DND-41 (cell line): ENCODE data around the gene TAPT1.
"Not testable (repeated sequence)": the region's sequence is repeated elsewhere in the genome, so short reads cannot be mapped to it uniquely, and the experiment has no call there.

Experiments
- ATAC-seq: fragments of 200-7000 bp; cut with Tn5 transposase; 3 replicates; pipeline ENCODE4 v1.9.1; 2021; ENCODE audit warnings: low read depth; ENCODE audit not compliant: insufficient read depth
- DNase-seq: peaks from one replicate; pipeline ENCODE4 v3.0.0-alpha.2; 2020
- H2AFZ ChIP-seq: 2 replicates; pipeline ENCODE4 v1.6.0; 2012; ENCODE audit warnings: low read depth, low read length
- H3K27ac ChIP-seq: 2 replicates; pipeline ENCODE4 v1.5.1; 2012; ENCODE audit warnings: low read length, inconsistent platforms
- H3K27me3 ChIP-seq: fragments of 200-600 bp; sonication (generic); 2 replicates; pipeline ENCODE4 v1.6.0; 2012; ENCODE audit warnings: low read length, mild to moderate bottlenecking, inconsistent platforms; ENCODE audit not compliant: insufficient read depth, poor library complexity
- H3K36me3 ChIP-seq: 2 replicates; pipeline ENCODE4 v1.5.1; 2012; ENCODE audit warnings: low read length, inconsistent platforms; ENCODE audit not compliant: insufficient read depth
- H3K4me1 ChIP-seq: 2 replicates; pipeline ENCODE4 v1.5.1; 2012; ENCODE audit warnings: mild to moderate bottlenecking, low read length; ENCODE audit not compliant: insufficient read depth
- H3K4me2 ChIP-seq: 2 replicates; pipeline ENCODE4 v1.6.0; 2012; ENCODE audit warnings: mild to moderate bottlenecking, moderate library complexity, low read length, inconsistent platforms; ENCODE audit not compliant: insufficient read depth
- H3K4me3 ChIP-seq, 2 experiments: fragments of 200-600 bp in 1 of 2; shearing (Covaris generic) in 1 of 2; 2 replicates each; pipeline ENCODE4 v1.5.1; 2012 to 2016; ENCODE audit warnings: inconsistent platforms in 2 of 2, low read length in 2 of 2, mild to moderate bottlenecking in 2 of 2, low read depth in 1 of 2, moderate library complexity in 1 of 2
- H3K79me2 ChIP-seq: 2 replicates; pipeline ENCODE4 v1.6.0; 2012; ENCODE audit warnings: low read length, inconsistent platforms; ENCODE audit not compliant: insufficient read depth
- H3K9ac ChIP-seq: 2 replicates; pipeline ENCODE4 v1.6.0; 2012; ENCODE audit warnings: low read depth, mild to moderate bottlenecking, inconsistent platforms, low read length, moderate library complexity
- H3K9me3 ChIP-seq: 2 replicates; pipeline ENCODE4 v1.5.1; 2012; ENCODE audit warnings: low read length, moderate library complexity, mild to moderate bottlenecking, inconsistent platforms; ENCODE audit not compliant: insufficient read depth, severe bottlenecking
- H4K20me1 ChIP-seq: 2 replicates; pipeline ENCODE4 v1.6.0; 2012; ENCODE audit warnings: low read length; ENCODE audit not compliant: insufficient read depth
- CTCF ChIP-seq: IDR thresholded peaks from 2 replicates; pipeline ENCODE4 v1.5.1; 2012; ENCODE audit warnings: borderline replicate concordance, low read length, moderate library complexity, mild to moderate bottlenecking; ENCODE audit not compliant: poor library complexity, severe bottlenecking; ENCODE audit errors: extremely low read depth
- EZH2 ChIP-seq: IDR thresholded peaks from 3 replicates; pipeline ENCODE4 v1.6.1; 2012; ENCODE audit warnings: borderline replicate concordance, low read depth, mild to moderate bottlenecking, moderate library complexity, low read length, inconsistent platforms; ENCODE audit not compliant: severe bottlenecking

The TAPT1 gene

GRCh38 chr4:16225863-16226815 is at the start of gene TAPT1:
Gene TAPT1, minus strand, starts transcription at chr4:16226471. Its CDS starts 14 bp downstream, at chr4:16226457.
- Histone ChIP-seq H3K27me3 (no peaks in the 10 kb centered on the region), H2AFZ (peak within 1 kb of the TSS; percentile 79), H3K27ac (peak within 1 kb of the TSS; percentile 84), H3K79me2 (peaks cover 58% of the 10 kb centered on the region), H3K4me1 (peaks cover 40% of the 10 kb centered on the region), H3K36me3 (peaks cover 5% of the 10 kb centered on the region; the same call in 1 of the 2 replicates), H4K20me1 (peaks cover 7% of the 10 kb centered on the region; the same call in 1 of the 2 replicates), H3K4me3 (peak within 1 kb of the TSS; percentile 77 to 79), H3K9me3 (no peaks in the 10 kb centered on the region), H3K9ac (peak within 1 kb of the TSS; percentile 90), H3K4me2 (peak within 1 kb of the TSS; percentile 94)
- ATAC-seq (peak; percentile 83), DNase-seq (peak; percentile 76)
- no peak for TF ChIP-seq EZH2
- no peak for TF ChIP-seq CTCF

- TF ChIP-seq EZH2 (no peak), CTCF (no peak)
- Histone ChIP-seq H4K20me1 (no peaks in the 10 kb centered on the region), H3K27ac (no peak overlapping the region), H3K4me2 (no peak overlapping the region), H3K4me1 (no peaks in the 10 kb centered on the region), H3K79me2 (no peaks in the 10 kb centered on the region), H3K4me3 (no peak overlapping the region), H3K9ac (no peak overlapping the region), H3K27me3 (no peaks in the 10 kb centered on the region), H3K9me3 (no peaks in the 10 kb centered on the region), H2AFZ (no peak overlapping the region), H3K36me3 (no peaks in the 10 kb centered on the region)
- DNase-seq (no peak), ATAC-seq (no peak)
These were observed 45.1 kb upstream of the TAPT1 start for GRCh38 chr4:16271411-16271810.

DNA sequence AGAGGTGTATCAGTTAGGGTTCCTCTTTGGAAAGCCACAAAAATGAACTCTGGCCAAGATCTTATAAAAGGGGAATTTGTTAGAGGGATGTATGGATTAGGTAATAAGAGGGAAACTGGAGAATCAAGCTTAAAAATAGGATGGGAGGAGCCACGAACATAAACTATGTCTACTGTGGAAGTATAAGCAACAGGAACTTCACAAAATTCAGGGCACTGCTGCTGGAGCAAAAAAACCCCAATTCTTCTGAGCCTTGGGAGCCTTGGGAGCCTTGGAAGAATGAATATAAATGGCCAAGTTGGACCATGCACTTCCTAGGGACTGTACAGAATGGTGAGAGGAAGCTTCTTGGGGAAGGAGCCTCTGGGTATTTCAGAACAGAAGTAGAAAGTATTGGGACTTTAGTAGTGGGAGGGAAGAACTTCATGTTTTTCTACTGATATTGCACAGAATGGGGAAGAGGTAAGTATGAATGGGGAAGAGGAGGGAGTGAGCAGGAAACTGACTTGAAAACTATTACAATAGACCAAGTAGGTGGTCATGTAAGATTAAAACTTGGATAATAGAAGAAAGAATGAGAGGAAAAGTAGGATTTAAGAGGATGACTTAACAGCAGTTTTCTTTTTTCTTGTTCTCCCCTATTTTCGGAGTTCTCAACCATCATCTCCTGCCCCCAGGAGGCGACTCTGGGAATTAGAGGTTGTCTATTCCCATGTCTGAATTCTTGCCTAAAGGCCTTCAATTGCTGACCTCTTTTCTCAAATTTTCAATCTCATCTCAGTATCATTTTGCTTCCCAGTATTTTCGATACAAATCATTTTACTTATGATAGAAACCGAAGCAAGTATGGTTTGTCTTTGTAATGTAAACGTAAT is 44.4 kb upstream of the TAPT1 start:
- H3K4me2 ChIP-seq, result no peak overlapping the region
- DNase-seq (no peak), ATAC-seq (no peak)
- no peak overlapping the region for H3K4me3 ChIP-seq
- TF ChIP-seq EZH2, result no peak
- TF ChIP-seq CTCF, result peak; percentile 33
- H3K9ac ChIP-seq, result no peak overlapping the region
- no peaks in the 10 kb centered on the region for H3K9me3 ChIP-seq
- H3K79me2 ChIP-seq, result no peaks in the 10 kb centered on the region
- H3K36me3 ChIP-seq, result no peaks in the 10 kb centered on the region
- no peaks in the 10 kb centered on the region for H3K4me1 ChIP-seq
- no peak overlapping the region for H3K27ac ChIP-seq
- no peaks in the 10 kb centered on the region for H4K20me1 ChIP-seq
- H3K27me3 ChIP-seq, result no peaks in the 10 kb centered on the region
- H2AFZ ChIP-seq, result no peak overlapping the region

DNA sequence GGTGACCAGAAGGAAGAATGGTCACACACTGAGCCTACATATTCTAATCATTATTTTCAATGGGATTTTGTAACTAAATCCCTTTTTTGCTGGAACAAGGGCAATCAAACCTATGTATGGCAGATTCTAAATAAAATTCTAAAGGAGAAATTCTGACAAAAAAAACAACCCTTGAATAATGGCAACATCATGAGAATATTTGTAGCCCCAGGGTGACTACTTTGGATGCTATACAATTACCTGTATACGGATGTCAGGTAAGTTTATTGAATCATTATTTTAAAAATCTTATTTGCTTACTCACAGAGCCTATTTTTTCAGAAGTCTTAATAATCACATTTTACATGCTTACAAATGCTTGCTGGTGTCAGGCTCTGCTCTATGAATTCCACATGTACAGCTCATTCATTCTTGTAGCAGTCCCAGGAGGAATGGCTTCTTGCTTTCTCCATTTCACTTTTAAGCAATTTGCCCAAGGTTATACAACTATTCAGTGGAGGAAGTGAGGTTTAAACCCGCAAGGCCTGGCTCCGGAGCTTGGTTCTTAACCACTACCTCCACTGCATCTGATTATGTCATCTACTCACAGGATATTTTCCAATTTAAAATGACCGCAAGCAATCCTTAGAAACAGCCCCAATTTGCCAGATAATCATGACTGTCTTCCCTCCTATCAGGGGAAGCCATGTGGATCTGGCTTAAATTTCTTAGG is 43.6 kb upstream of the TAPT1 start:
- ATAC-seq, H3K9ac ChIP-seq, H3K79me2 ChIP-seq, H3K4me2 ChIP-seq, H3K36me3 ChIP-seq, H4K20me1 ChIP-seq, H3K9me3 ChIP-seq, H2AFZ ChIP-seq, H3K4me3 ChIP-seq, H3K27ac ChIP-seq, DNase-seq, H3K27me3 ChIP-seq, H3K4me1 ChIP-seq: not testable (repeated sequence)
